Astrocyte of the hippocampus (primary cell): ENCODE data around the gene RAB6D.
A peak's percentile ranks its signal among the peaks of the same experiment; 100 is the strongest.
"Not testable (repeated sequence)": the region's sequence is repeated elsewhere in the genome, so short reads cannot be mapped to it uniquely, and the experiment has no call there.

Experiments used
- DNase-seq: peaks from one replicate; pipeline ENCODE4 v3.0.0; 2011; ENCODE audit warnings: low read depth, low spot score

Gene RAB6D

GRCh38 chr2:131363703-131364186, at the start of gene RAB6D:
Gene RAB6D, minus strand, starts transcription at chr2:131364168. Its CDS starts 448 bp downstream, at chr2:131363720.
- peak; percentile 45 for DNase-seq

GRCh38 chr2:131413148-131413747, 49.3 kb upstream of the RAB6D start:
- DNase-seq, result peak; percentile 77

GRCh38 chr2:131410173-131410572, 46.2 kb upstream of the RAB6D start:
- DNase-seq, result no peak

- no peak for DNase-seq
Measured at GRCh38 chr2:131408778-131409177, 44.8 kb upstream of the RAB6D start.

GRCh38 chr2:131408207-131408606, 44.2 kb upstream of the RAB6D start:
- no peak for DNase-seq

GRCh38 chr2:131404753-131405152, 40.8 kb upstream of the RAB6D start:
- DNase-seq, result no peak

GRCh38 chr2:131402320-131403039, 38.5 kb upstream of the RAB6D start:
- DNase-seq, result no peak

GRCh38 chr2:131400849-131401248, 36.9 kb upstream of the RAB6D start:
- no peak for DNase-seq

GRCh38 chr2:131400441-131400840, 36.5 kb upstream of the RAB6D start:
- DNase-seq, result not testable (repeated sequence)

- DNase-seq, result not testable (repeated sequence)
Measured at GRCh38 chr2:131396209-131396608, 32.2 kb upstream of the RAB6D start.

- peak; percentile 30 for DNase-seq
Measured at GRCh38 chr2:131395024-131395645, 31.2 kb upstream of the RAB6D start.

GRCh38 chr2:131394147-131394931, 30.4 kb upstream of the RAB6D start:
- peak; percentile 5 for DNase-seq

- not testable (repeated sequence) for DNase-seq
Measured at GRCh38 chr2:131391953-131392352, 28.0 kb upstream of the RAB6D start.

- DNase-seq, result not testable (repeated sequence)
Measured at GRCh38 chr2:131391471-131391870, 27.5 kb upstream of the RAB6D start.

GRCh38 chr2:131390495-131391130, 26.6 kb upstream of the RAB6D start:
- not testable (repeated sequence) for DNase-seq

- DNase-seq, result no peak
Measured at GRCh38 chr2:131389657-131390056, 25.7 kb upstream of the RAB6D start.

GRCh38 chr2:131388834-131389233, 24.9 kb upstream of the RAB6D start:
- not testable (repeated sequence) for DNase-seq

- not testable (repeated sequence) for DNase-seq
Measured at GRCh38 chr2:131373111-131373510, 9.1 kb upstream of the RAB6D start.

- no peak for DNase-seq
Measured at GRCh38 chr2:131369954-131370353, 6.0 kb upstream of the RAB6D start.

GRCh38 chr2:131368493-131369066, 4.6 kb upstream of the RAB6D start:
- not testable (repeated sequence) for DNase-seq

- DNase-seq, result no peak
Measured at GRCh38 chr2:131367352-131367751, 3.4 kb upstream of the RAB6D start.
